Stimulated activated CD8-positive, alpha-beta memory T cell treated with anti-CD3 and anti-CD28 coated beads, Interleukin-7, amount 100 ng/mL, for 24 hours (primary cell): ENCODE data around the gene FRMD4B.
"Not testable (repeated sequence)": the region's sequence is repeated elsewhere in the genome, so short reads cannot be mapped to it uniquely, and the experiment has no call there.

Experiments
- DNase-seq: peaks from one replicate; pipeline ENCODE4 v3.0.0-alpha.2; 2020; ENCODE audit warnings: low read depth

FRMD4B gene

GRCh38 chr3:69244039-69244438 is 141.8 kb downstream of the FRMD4B start:
- no peak for DNase-seq

DNA sequence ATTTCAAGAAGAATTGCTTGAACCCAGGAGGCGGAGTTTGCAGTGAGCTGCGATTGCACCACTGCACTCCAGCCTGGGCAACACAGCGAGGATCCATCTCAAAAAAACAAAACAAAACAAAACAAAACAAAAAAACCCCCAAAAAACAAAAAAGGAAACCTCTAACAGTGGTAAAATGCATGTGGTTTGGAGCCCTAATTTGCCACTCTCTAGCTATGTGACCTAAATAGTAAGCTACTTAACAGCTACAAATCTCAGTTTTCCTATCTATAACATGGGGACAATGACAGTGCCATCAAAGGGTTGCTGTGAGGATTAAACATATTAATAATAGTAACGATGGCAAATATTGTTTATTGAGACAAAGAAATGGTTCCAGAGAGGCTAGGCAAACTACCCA is 144.1 kb downstream of the FRMD4B start:
- no peak for DNase-seq

DNA sequence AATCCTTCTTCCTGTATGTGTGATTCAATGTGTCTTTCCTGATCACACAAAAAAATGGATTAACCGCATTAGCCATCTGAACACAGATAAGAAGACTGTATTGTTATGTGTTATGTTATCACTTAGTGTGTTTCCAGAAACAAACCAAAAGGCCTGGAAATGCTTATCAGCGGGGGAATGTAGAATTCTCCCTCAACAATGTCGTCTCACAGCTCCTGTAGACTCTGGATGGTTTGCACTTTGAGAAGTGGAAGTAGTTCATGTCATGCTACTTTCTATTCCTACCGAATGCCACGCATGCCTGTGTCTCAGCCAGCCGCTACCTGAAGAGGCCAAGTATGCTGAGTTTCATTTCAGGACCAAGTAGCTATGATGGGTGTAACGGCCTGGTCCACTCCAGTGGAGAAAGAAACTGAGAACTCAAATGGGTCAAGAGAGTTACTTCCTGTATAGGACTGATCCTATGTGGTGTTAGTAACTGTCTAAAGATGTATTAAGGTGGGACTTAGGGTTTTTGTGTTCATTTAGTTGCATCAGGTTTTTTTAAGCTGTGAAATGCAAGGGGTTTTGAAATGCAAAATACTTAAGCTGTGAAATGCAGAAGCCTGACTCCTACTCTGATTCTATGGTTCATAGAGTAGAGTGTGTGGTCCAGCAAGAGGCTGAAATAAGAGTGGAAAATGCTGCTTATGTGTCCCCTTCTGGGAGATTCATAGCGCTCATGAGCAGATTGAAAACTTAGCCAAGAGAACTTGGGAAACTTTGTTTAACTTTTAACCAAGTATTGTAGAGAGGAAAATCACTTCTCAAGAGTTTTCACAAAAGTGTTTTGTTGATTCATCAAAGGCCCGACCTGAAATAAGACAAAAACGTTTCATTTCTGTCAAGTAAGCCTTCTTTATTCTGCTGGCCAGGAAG is 145.0 kb downstream of the FRMD4B start:
- DNase-seq: no peak

DNA sequence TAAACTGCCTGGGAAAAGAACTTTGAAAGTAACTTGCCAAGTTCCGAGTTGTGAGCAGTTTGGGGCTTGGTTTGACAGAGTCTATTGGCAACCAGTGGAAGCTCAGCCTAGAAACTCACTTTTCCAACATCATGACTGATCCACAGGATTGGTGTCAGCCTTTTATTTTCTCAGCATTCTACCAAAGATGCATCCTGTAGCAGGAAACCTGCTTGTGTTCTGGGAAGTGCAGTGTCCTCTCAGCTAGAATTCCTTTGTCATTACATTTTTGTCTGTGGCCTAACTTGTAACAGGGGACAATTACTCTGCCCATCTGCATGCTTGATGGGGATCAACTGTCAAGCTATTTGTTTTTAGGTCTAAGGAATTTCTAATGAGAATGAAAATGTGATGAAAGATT is 146.8 kb downstream of the FRMD4B start:
- no peak for DNase-seq

DNA sequence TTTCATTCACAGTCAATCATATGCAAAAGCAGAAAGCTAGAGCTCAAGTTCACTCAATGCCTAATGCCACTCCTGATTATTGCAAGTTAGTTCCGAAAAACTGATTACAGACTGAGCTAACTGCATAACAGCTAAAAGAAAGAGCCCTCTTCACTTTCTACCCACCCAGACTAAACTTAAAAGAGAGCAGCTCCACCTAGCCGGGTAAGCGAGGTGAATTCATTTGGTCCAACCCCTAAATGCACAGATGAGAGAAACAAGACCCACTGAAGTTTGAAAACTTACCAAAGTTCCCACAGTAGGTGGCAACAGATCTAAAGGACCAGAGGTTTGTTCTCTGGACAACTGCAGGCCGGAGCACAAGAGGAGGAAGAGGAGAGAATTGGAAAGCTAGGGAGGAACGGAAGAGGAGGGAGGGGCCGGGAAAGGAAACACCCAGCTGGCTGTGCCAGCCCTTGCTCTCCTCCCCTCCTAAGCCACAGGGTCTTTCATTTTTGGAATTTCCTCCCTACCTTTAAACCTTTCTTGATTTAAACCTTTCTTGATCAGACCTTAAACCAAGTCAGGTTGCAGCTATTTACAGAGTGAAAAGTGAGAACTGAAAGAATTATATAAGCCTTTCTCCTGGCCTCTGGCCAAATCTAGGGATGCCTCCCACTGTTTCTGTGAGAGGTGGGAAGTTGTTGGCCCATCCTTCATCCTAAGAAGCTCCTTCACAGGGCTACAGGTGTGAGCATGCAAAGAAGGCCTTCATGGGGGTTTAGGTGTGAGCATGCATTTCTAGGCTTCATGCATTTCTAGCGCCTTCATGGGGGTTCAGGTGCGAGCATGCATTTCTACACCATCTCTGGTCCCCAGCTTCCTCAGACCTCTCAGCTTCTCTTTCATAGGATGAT is 148.8 kb downstream of the FRMD4B start:
- no peak for DNase-seq

DNA sequence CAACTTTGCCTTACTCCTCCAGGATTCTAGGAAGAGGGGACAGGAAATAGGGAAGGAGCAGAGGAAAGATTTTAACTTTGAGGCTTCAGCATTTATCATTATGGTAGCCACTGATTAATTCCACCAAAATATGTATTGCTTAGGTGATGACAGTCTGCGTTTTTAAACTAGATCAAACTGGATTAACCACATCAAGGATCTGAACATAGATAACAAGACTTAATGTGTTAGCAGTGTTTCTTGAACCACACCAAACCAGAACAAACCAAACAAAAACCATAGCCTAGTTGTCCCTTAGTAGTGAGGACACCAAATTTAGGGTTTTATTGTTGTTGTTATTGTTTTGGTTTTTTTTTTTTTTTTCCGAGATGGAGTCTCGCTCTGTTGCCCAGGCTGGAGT is 150.0 kb downstream of the FRMD4B start:
- DNase-seq: no peak

- not testable (repeated sequence) for DNase-seq
Measured at GRCh38 chr3:69235227-69235626, 150.7 kb downstream of the FRMD4B start.

DNA sequence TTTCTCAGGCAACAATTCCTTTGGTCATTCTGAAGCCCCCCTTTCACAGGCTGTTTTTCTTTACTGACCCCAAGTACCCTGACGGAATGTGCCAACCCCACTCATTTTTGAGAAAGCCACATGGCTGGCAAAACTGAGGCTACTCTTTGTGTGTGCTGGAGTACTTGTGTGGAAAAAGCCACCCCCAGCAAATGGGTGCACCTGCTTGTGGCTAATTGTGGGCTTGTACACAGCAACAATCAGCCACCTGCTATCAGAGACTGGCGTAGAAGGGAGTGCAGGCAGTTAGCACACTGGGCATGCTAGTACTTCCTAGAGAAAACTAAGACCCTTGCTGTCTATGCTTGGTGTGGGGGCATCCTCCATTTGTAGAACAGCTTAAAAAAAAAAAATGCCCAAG is 153.4 kb downstream of the FRMD4B start:
- no peak for DNase-seq

GRCh38 chr3:69231929-69232440 is 153.9 kb downstream of the FRMD4B start:
- DNase-seq: no peak

DNA sequence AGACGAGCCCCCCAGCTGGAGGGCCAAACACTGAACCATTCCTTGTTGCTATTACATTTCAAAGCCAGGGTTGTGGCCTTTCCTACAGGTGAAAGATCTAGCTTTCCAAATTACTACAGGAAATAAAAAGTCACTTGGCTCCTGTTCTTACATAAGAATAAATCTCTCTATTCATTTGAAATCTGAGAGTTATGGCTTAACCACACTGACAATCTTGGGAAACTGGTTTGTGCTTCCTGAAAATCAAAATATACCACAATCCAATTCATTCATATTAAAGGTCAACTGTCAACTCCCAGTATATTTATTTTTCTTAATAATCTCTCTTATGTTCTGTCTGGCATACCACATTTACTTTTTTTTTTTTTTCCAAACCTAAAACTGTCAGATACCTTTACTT is 159.8 kb downstream of the FRMD4B start:
- no peak for DNase-seq

- no peak for DNase-seq
Measured at GRCh38 chr3:69219101-69219708, 166.7 kb downstream of the FRMD4B start.

DNA sequence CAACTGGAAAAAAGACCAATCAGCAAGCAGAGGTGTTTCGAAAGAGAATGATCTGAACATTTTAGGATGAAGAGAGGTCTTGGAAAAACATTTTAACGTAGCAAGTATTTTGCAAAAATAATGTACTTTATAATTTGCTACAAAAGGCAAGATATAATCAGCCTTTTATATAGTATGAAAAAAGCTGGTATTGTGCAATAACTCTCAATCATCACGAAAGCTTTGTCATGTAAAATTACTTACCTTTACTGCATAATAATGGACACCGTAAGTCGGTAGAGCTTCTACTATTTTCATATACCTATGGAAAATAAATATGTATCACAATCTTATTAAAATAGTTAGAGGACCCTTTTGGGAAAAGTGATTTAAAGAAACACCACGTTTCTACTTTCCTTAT is 167.8 kb downstream of the FRMD4B start:
- no peak for DNase-seq

DNA sequence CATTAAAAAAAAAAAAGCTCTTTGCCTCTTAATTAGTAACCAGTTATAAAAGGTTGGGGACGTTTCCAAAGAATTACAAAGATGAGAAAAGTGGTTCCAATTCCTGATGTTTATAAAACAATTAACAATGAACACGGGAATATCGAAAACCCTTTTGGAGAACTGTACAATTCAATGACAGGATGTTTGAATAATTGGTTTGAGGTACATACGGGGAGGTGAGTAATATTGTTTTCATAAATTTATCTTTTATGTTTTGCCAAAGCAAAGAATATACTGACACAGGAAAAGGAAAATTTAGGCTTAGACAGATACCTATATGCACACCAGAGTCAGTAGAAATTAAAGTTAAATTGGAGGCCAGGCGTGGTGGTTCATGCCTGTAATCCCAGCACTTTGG is 168.9 kb downstream of the FRMD4B start:
- no peak for DNase-seq

GRCh38 chr3:69214241-69214640 is 171.6 kb downstream of the FRMD4B start:
- DNase-seq: no peak

DNA sequence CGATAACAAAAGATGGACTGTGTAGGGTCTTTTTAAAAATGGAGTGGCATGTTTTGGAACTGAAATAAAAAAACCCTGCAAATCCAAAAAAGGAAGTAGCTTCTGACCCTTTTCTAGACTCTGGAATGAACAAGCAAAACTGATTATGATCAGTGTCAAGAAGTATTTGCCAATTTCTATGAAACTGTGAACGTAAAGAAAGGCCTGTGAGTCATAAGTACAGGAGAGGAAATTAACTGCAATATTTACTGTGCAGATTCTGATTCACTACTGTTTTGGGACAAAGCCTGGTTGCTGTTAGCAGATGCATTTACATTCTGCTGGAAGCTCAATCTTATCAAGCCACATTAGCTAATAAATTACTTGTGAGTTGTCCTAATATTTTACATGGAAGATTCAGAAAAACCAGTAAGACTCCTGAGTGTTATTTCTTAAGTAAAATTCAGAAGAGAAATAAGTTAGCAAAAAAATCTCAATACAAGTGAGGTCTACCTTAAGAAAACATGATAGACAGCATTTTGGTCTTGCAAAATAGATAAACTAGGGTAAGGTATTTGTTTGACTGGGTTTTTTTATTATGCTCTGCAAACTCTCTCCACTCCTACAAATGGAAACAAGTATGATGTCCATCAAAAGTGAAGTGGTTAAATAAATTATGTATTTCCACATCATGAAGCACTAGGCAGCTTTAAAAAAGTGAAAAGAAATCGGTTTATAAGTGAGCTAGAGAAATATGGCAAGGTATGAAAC is 173.3 kb downstream of the FRMD4B start:
- no peak for DNase-seq

- DNase-seq: no peak
Measured at GRCh38 chr3:69210068-69210730, 175.7 kb downstream of the FRMD4B start.

- no peak for DNase-seq
Measured at GRCh38 chr3:69209413-69209812, 176.5 kb downstream of the FRMD4B start.

- no peak for DNase-seq
Measured at GRCh38 chr3:69207031-69207430, 178.9 kb downstream of the FRMD4B start.

DNA sequence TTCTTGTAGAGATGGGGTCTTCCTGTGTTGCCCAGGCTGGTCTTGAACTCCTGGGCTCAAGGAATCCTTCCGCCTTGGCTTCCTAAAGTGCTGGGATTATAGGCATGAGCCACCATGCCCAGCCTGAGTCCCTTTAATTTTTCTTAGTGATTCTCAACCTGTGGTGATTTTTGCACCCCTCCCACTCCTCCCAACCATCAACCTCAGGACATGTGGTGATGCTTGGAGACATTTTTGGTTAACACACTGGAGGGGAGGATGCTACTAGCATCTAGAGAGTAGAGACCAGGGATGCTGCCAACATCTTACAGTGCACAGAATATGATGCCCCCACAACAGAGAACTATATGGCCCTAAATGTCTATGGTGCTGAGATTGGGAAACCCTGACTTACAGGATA is 180.5 kb downstream of the FRMD4B start:
- DNase-seq: no peak

DNA sequence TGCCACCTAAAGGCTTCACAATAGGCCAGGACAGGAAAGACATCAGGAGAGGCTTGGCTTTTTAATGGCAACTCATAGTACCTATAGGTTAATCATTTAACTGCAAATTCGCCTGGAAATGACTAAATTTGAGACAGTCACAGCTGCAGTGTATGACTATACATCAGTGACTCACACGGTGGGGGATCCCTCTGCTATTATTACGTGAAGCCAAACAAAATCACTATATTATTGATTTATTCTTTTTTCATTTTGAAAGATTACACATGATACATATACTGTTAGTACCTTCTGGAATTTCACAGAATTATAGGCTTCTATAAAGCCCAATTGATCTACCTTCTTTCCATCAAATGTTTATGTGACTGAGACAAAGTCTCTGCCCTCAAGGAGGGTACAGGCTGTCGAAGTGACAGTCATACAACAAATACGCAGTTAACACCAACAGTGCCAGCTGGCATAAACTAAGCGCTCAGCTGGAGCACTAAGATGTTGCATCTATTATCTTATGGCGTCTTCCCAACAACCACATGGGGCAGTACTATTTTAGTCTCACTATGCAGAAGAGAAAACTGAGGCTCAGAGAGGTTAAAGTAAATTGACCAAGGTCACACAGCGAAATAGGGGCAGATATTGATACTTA is 181.5 kb downstream of the FRMD4B start:
- no peak for DNase-seq
